GM19372 (cell line): Measurements from ENCODE around the gene LRRN2.

Experiments used
- ATAC-seq: cut with Tn5 transposase; IDR thresholded peaks from one replicate; pipeline ENCODE4 v1.9.1; 2021; ENCODE audit warnings: mild to moderate bottlenecking, low read depth, moderate library complexity; ENCODE audit not compliant: unreplicated experiment

The LRRN2 gene

GRCh38 chr1:204712708-204713430, 27.3 kb upstream of the LRRN2 start:
- ATAC-seq: no peak

GRCh38 chr1:204711947-204712701, 26.6 kb upstream of the LRRN2 start:
- ATAC-seq: no peak

GRCh38 chr1:204711103-204711946, 25.8 kb upstream of the LRRN2 start:
- ATAC-seq: no peak

GRCh38 chr1:204709960-204710912, 24.7 kb upstream of the LRRN2 start:
- no peak for ATAC-seq

- ATAC-seq: no peak
Observed at GRCh38 chr1:204709021-204709420, 23.5 kb upstream of the LRRN2 start.

GRCh38 chr1:204706838-204707509, 21.4 kb upstream of the LRRN2 start:
- ATAC-seq: no peak

GRCh38 chr1:204705888-204706837, 20.6 kb upstream of the LRRN2 start:
- no peak for ATAC-seq

GRCh38 chr1:204705493-204705811, 19.9 kb upstream of the LRRN2 start:
- ATAC-seq: no peak

- ATAC-seq: no peak
Observed at GRCh38 chr1:204704794-204705492, 19.4 kb upstream of the LRRN2 start.

- no peak for ATAC-seq
Observed at GRCh38 chr1:204703826-204704612, 18.5 kb upstream of the LRRN2 start.

GRCh38 chr1:204703268-204703664, 17.7 kb upstream of the LRRN2 start:
- ATAC-seq: no peak

- no peak for ATAC-seq
Observed at GRCh38 chr1:204702552-204703267, 17.2 kb upstream of the LRRN2 start.

- no peak for ATAC-seq
Observed at GRCh38 chr1:204701229-204701628, 15.7 kb upstream of the LRRN2 start.

GRCh38 chr1:204697893-204698292, 12.4 kb upstream of the LRRN2 start:
- ATAC-seq: no peak

GRCh38 chr1:204696606-204697005, 11.1 kb upstream of the LRRN2 start:
- ATAC-seq: no peak

GRCh38 chr1:204695692-204696091, 10.2 kb upstream of the LRRN2 start:
- no peak for ATAC-seq

GRCh38 chr1:204694145-204694544, 8.6 kb upstream of the LRRN2 start:
- no peak for ATAC-seq
